ENCODE measurements around the gene FHOD3. TPM values are rescaled to one million over a fixed set of nuclear protein-coding genes. Genes with fewer than 3 reads are reported as not detected.
A peak's percentile ranks its signal among the peaks of the same experiment; 100 is the strongest.

The FHOD3 gene
- total and polyA plus RNA-seq, 2 of the 8 experiments (the other 6 are each of a cell fraction or from before 2014, with no cell fraction given), result 9.7 to 10.5 TPM

- Histone ChIP-seq H3K23ac (ENCODE audit: insufficient read length) (no peak overlapping the region), H3K4me2 (ENCODE audit: insufficient read depth in 1 of 2, low read depth in 2 of 2, low read length in 2 of 2) (no peak overlapping the region), H2BK15ac (ENCODE audit: low read length) (no peak overlapping the region), H4K91ac (replicated peaks; ENCODE audit: insufficient read length, low read length) (no peak overlapping the region), H3K4ac (replicated peaks; ENCODE audit: insufficient read length, low read depth, low read length) (no peak overlapping the region), H3K36me3 (ENCODE audit: control insufficient read depth in 2 of 4, insufficient read depth in 4 of 4, low read length in 3 of 4) (no peaks in the 10 kb centered on the region), H3K79me1 (ENCODE audit: low read depth, low read length) (no peaks in the 10 kb centered on the region; the same call in 1 of the 2 replicates), H4K20me1 (replicated peaks in 1 of 2; ENCODE audit: control insufficient read depth in 1 of 2, insufficient read depth in 2 of 2, low read length in 2 of 2) (no peaks in the 10 kb centered on the region), H4K5ac (ENCODE audit: insufficient read length, low read depth, low read length) (no peak overlapping the region), H3K9ac (replicated peaks in 1 of 4; ENCODE audit: extremely low read depth in 1 of 4, low read depth in 3 of 4, low read length in 3 of 4) (no peak overlapping the region), H3K56ac (replicated peaks; ENCODE audit: insufficient read length, low read depth, low read length) (peak overlapping the region; percentile 9), H3K27ac (ENCODE audit: low read depth, low read length) (no peak overlapping the region), H2BK20ac (ENCODE audit: low read length) (no peak overlapping the region), H4K8ac (ENCODE audit: extremely low read depth, insufficient read depth, low read length) (no peak overlapping the region), H2BK120ac (replicated peaks; ENCODE audit: low read depth, low read length) (no peak overlapping the region), H3K4me1 (replicated peaks in 1 of 4; ENCODE audit: control insufficient read depth in 3 of 4, insufficient read depth in 4 of 4, low read length in 3 of 4) (peaks cover 2 to 8% (median 7%) of the 10 kb centered on the region in 4 experiments; a peak in 5 of 7 replicates), H2BK12ac (ENCODE audit: low read depth, low read length) (0 out of 2 replicates have a peak overlapping the region, but pooled peaks have one; percentile 52), H3K14ac (ENCODE audit: insufficient read length) (no peak overlapping the region), H3K79me2 (ENCODE audit: control insufficient read depth in 1 of 2, insufficient read depth in 2 of 2, low read length in 2 of 2) (no peaks in the 10 kb centered on the region), H3K18ac (ENCODE audit: extremely low read depth, low read length) (no peak overlapping the region), H2AFZ (ENCODE audit: low read length) (no peak overlapping the region), H3K9me3 (ENCODE audit: insufficient read depth in 2 of 2, low read depth in 1 of 2, low read length in 1 of 2) (no peaks in the 10 kb centered on the region), H2BK5ac (ENCODE audit: low read depth, low read length) (no peak overlapping the region; the same call in 1 of the 2 replicates), H3K4me3 (ENCODE audit: extremely low read depth in 1 of 4, insufficient read depth in 2 of 4, low read depth in 3 of 4, low read length in 4 of 4) (no peak overlapping the region), H3K27me3 (replicated peaks in 1 of 4; ENCODE audit: control insufficient read depth in 3 of 4, extremely low read depth in 1 of 4, insufficient read depth in 3 of 4, low read length in 3 of 4) (no peaks in the 10 kb centered on the region), H3K23me2 (ENCODE audit: low read depth, low read length) (no peaks in the 10 kb centered on the region; the same call in 1 of the 2 replicates), H2AK5ac (ENCODE audit: low read depth, low read length) (no peak overlapping the region)
- FAIRE-seq, result no peak
- ChIA-PET CTCF (ENCODE audit: partially characterized antibody) (interaction anchor here (0.8 to 2.7 kb wide), 9 partner anchors 8 to 196 kb away, joined by 3 to 17 read pairs (median 4); no protein-coding TSS in a partner anchor), POLR2A (ENCODE audit: partially characterized antibody) (no interaction called here)
- DNase-seq (ENCODE audit: low read depth in 1 of 2, low spot score in 2 of 2), result no peak
- 77% methylated on average over 1 of the region's 1 CpG; no CpG with 5 or more reads in 1 of the 2 experiments for WGBS, 2 experiments (ENCODE audit: extremely low coverage in 1 of 2, insufficient coverage in 1 of 2, insufficient read length in 1 of 2, insufficient replicate concordance in 2 of 2, low coverage in 1 of 2, low lambda C conversion rate in 2 of 2, missing lambda C conversion rate in 1 of 2)
- no peak for TF ChIP-seq POU5F1 (IDR thresholded peaks at IDR 0.05; ENCODE audit: low read depth, low read length)
- TF ChIP-seq SP1 (IDR thresholded peaks at IDR 0.05; ENCODE audit: low read depth, low read length), result no peak
- TF ChIP-seq ZNF274 (IDR thresholded peaks at IDR 0.05; ENCODE audit: borderline replicate concordance, extremely low read depth, low read length), result no peak
- TF ChIP-seq RXRA (IDR thresholded peaks at IDR 0.05; ENCODE audit: insufficient read depth, low read depth, low read length), result no peak
- no peak for TF ChIP-seq EZH2 (IDR thresholded peaks at IDR 0.05; ENCODE audit: low read depth, low read length, severe bottlenecking)
- no peak for TF ChIP-seq NANOG (IDR thresholded peaks at IDR 0.05; ENCODE audit: insufficient read depth, low read depth, low read length, poor library complexity, severe bottlenecking)
- no peak for TF ChIP-seq EP300 (IDR thresholded peaks at IDR 0.05; ENCODE audit: borderline replicate concordance in 1 of 2, low read depth in 2 of 2, low read length in 2 of 2)
- no peak for TF ChIP-seq SAP30 (IDR thresholded peaks at IDR 0.05; ENCODE audit: insufficient read depth, insufficient replicate concordance, low read length)
- no peak for TF ChIP-seq POLR2AphosphoS5 (IDR thresholded peaks at IDR 0.05; ENCODE audit: low read depth, low read length)
- TF ChIP-seq GTF2F1 (IDR thresholded peaks at IDR 0.05; ENCODE audit: borderline replicate concordance, low read depth, low read length), result no peak
- TF ChIP-seq ASH2L (IDR thresholded peaks at IDR 0.05; ENCODE audit: low read length), result no peak
- no peak for TF ChIP-seq CEBPB (IDR thresholded peaks at IDR 0.05; ENCODE audit: low read depth, low read length)
- no peak for TF ChIP-seq SRF (IDR thresholded peaks at IDR 0.05; ENCODE audit: low read depth, low read length)
- TF ChIP-seq KDM5A (IDR thresholded peaks at IDR 0.05; ENCODE audit: low read length), result no peak
- no peak for TF ChIP-seq NRF1 (IDR thresholded peaks at IDR 0.05; ENCODE audit: low read depth, low read length)
Observed at GRCh38 chr18:36456622-36457021, 159.1 kb downstream of the FHOD3 start.
